ENCODE results near the gene LILRB5. TPM values are rescaled to one million over a fixed set of nuclear protein-coding genes. Genes with fewer than 3 reads are reported as not detected.
"Not testable (repeated sequence)": the region's sequence is repeated elsewhere in the genome, so short reads cannot be mapped to it uniquely, and the experiment has no call there.

The LILRB5 gene
- total and polyA plus RNA-seq, 4 donors, result 2.7 to 48.7 (median 11.7) TPM

GRCh38 chr19:54280025-54280424 lies 23.0 kb upstream of the LILRB5 start:
- H3K4me1 ChIP-seq (ENCODE audit: control insufficient read depth in 1 of 2, insufficient read depth in 2 of 2, low read length in 2 of 2); H3K36me3 ChIP-seq (ENCODE audit: control insufficient read depth in 1 of 2, insufficient read depth in 2 of 2, low read length in 1 of 2); ATAC-seq (ENCODE audit: low FRiP score); intact Hi-C loops (cut with DNase I); H3K9me3 ChIP-seq (ENCODE audit: control insufficient read depth, low read length); H3K27ac ChIP-seq (ENCODE audit: low read depth in 1 of 2, low read length in 2 of 2); DNase-seq; H3K27me3 ChIP-seq (ENCODE audit: control insufficient read depth in 1 of 2, insufficient read depth in 2 of 2, low read length in 1 of 2); H3K4me3 ChIP-seq (ENCODE audit: low read length in 2 of 2): not testable (repeated sequence)
- WGBS, 2 donors, result 44 to 48% methylated on average over 4 of the region's 4 CpGs

GRCh38 chr19:54279406-54279962 lies 22.4 kb upstream of the LILRB5 start:
- H3K27me3 ChIP-seq (ENCODE audit: control insufficient read depth in 1 of 2, insufficient read depth in 2 of 2, low read length in 1 of 2), result no peaks in the 10 kb centered on the region
- no peak for ATAC-seq (ENCODE audit: low FRiP score)
- no peak overlapping the region for H3K27ac ChIP-seq (ENCODE audit: low read depth in 1 of 2, low read length in 2 of 2)
- DNase-seq, result no peak
- no peaks in the 10 kb centered on the region for H3K9me3 ChIP-seq (ENCODE audit: control insufficient read depth, low read length)
- H3K36me3 ChIP-seq (ENCODE audit: control insufficient read depth in 1 of 2, insufficient read depth in 2 of 2, low read length in 1 of 2), result no peaks in the 10 kb centered on the region
- H3K4me1 ChIP-seq (ENCODE audit: control insufficient read depth in 1 of 2, insufficient read depth in 2 of 2, low read length in 2 of 2), result no peaks in the 10 kb centered on the region
- intact Hi-C loops (cut with DNase I), result no loop called here
- 73 to 77% methylated on average over 18 of the region's 18 CpGs for WGBS, 2 donors
- no peak overlapping the region for H3K4me3 ChIP-seq (ENCODE audit: low read length in 2 of 2)

- H3K9me3 ChIP-seq (ENCODE audit: control insufficient read depth, low read length); H3K36me3 ChIP-seq (ENCODE audit: control insufficient read depth in 1 of 2, insufficient read depth in 2 of 2, low read length in 1 of 2); H3K4me3 ChIP-seq (ENCODE audit: low read length in 2 of 2); intact Hi-C loops (cut with DNase I); ATAC-seq (ENCODE audit: low FRiP score); DNase-seq; H3K4me1 ChIP-seq (ENCODE audit: control insufficient read depth in 1 of 2, insufficient read depth in 2 of 2, low read length in 2 of 2); H3K27ac ChIP-seq (ENCODE audit: low read depth in 1 of 2, low read length in 2 of 2); H3K27me3 ChIP-seq (ENCODE audit: control insufficient read depth in 1 of 2, insufficient read depth in 2 of 2, low read length in 1 of 2): not testable (repeated sequence)
- 73% methylated on average over 14 to 15 of the region's 15 CpGs for WGBS, 2 donors
Measured at GRCh38 chr19:54278571-54279195, 21.6 kb upstream of the LILRB5 start.

GRCh38 chr19:54278056-54278455 lies 21.0 kb upstream of the LILRB5 start:
- intact Hi-C loops (cut with DNase I); H3K36me3 ChIP-seq (ENCODE audit: control insufficient read depth in 1 of 2, insufficient read depth in 2 of 2, low read length in 1 of 2); DNase-seq; H3K27me3 ChIP-seq (ENCODE audit: control insufficient read depth in 1 of 2, insufficient read depth in 2 of 2, low read length in 1 of 2); H3K9me3 ChIP-seq (ENCODE audit: control insufficient read depth, low read length); ATAC-seq (ENCODE audit: low FRiP score); H3K4me1 ChIP-seq (ENCODE audit: control insufficient read depth in 1 of 2, insufficient read depth in 2 of 2, low read length in 2 of 2); H3K27ac ChIP-seq (ENCODE audit: low read depth in 1 of 2, low read length in 2 of 2); H3K4me3 ChIP-seq (ENCODE audit: low read length in 2 of 2): not testable (repeated sequence)
- WGBS, 2 donors, result 76 to 82% methylated on average over 11 to 13 of the region's 13 CpGs

GRCh38 chr19:54277111-54277615 lies 20.1 kb upstream of the LILRB5 start:
- H3K27me3 ChIP-seq (ENCODE audit: control insufficient read depth in 1 of 2, insufficient read depth in 2 of 2, low read length in 1 of 2); H3K4me3 ChIP-seq (ENCODE audit: low read length in 2 of 2); intact Hi-C loops (cut with DNase I); H3K9me3 ChIP-seq (ENCODE audit: control insufficient read depth, low read length); H3K4me1 ChIP-seq (ENCODE audit: control insufficient read depth in 1 of 2, insufficient read depth in 2 of 2, low read length in 2 of 2); ATAC-seq (ENCODE audit: low FRiP score); DNase-seq; H3K36me3 ChIP-seq (ENCODE audit: control insufficient read depth in 1 of 2, insufficient read depth in 2 of 2, low read length in 1 of 2); H3K27ac ChIP-seq (ENCODE audit: low read depth in 1 of 2, low read length in 2 of 2): not testable (repeated sequence)
- 70 to 73% methylated on average over 13 to 15 of the region's 15 CpGs for WGBS, 2 donors

- 60 to 68% methylated on average over 8 to 9 of the region's 9 CpGs for WGBS, 2 donors
- no peaks in the 10 kb centered on the region for H3K27me3 ChIP-seq (ENCODE audit: control insufficient read depth in 1 of 2, insufficient read depth in 2 of 2, low read length in 1 of 2)
- H3K4me1 ChIP-seq (ENCODE audit: control insufficient read depth in 1 of 2, insufficient read depth in 2 of 2, low read length in 2 of 2), result no peaks in the 10 kb centered on the region
- no peak overlapping the region for H3K27ac ChIP-seq (ENCODE audit: low read depth in 1 of 2, low read length in 2 of 2)
- ATAC-seq (ENCODE audit: low FRiP score), result no peak
- no peaks in the 10 kb centered on the region for H3K9me3 ChIP-seq (ENCODE audit: control insufficient read depth, low read length)
- no peak overlapping the region for H3K4me3 ChIP-seq (ENCODE audit: low read length in 2 of 2)
- intact Hi-C loops (cut with DNase I), result no loop called here
- DNase-seq, result no peak
- H3K36me3 ChIP-seq (ENCODE audit: control insufficient read depth in 1 of 2, insufficient read depth in 2 of 2, low read length in 1 of 2), result no peaks in the 10 kb centered on the region
Measured at GRCh38 chr19:54275951-54276350, 18.9 kb upstream of the LILRB5 start.

GRCh38 chr19:54274516-54274915 lies 17.4 kb upstream of the LILRB5 start:
- H3K27me3 ChIP-seq (ENCODE audit: control insufficient read depth in 1 of 2, insufficient read depth in 2 of 2, low read length in 1 of 2); ATAC-seq (ENCODE audit: low FRiP score); H3K4me3 ChIP-seq (ENCODE audit: low read length in 2 of 2); intact Hi-C loops (cut with DNase I); H3K9me3 ChIP-seq (ENCODE audit: control insufficient read depth, low read length); H3K4me1 ChIP-seq (ENCODE audit: control insufficient read depth in 1 of 2, insufficient read depth in 2 of 2, low read length in 2 of 2); H3K36me3 ChIP-seq (ENCODE audit: control insufficient read depth in 1 of 2, insufficient read depth in 2 of 2, low read length in 1 of 2); DNase-seq; H3K27ac ChIP-seq (ENCODE audit: low read depth in 1 of 2, low read length in 2 of 2): not testable (repeated sequence)
- 49 to 64% methylated on average over 7 to 9 of the region's 9 CpGs for WGBS, 2 donors

- intact Hi-C loops (cut with DNase I), result no loop called here
- 56 to 68% methylated on average over 3 of the region's 3 CpGs for WGBS, 2 donors
- ATAC-seq (ENCODE audit: low FRiP score), result no peak
Measured at GRCh38 chr19:54273821-54274220, 16.7 kb upstream of the LILRB5 start.

GRCh38 chr19:54272181-54272580 lies 15.1 kb upstream of the LILRB5 start:
- H3K9me3 ChIP-seq (ENCODE audit: control insufficient read depth, low read length); ATAC-seq (ENCODE audit: low FRiP score); H3K36me3 ChIP-seq (ENCODE audit: control insufficient read depth in 1 of 2, insufficient read depth in 2 of 2, low read length in 1 of 2); H3K4me1 ChIP-seq (ENCODE audit: control insufficient read depth in 1 of 2, insufficient read depth in 2 of 2, low read length in 2 of 2); DNase-seq; H3K27me3 ChIP-seq (ENCODE audit: control insufficient read depth in 1 of 2, insufficient read depth in 2 of 2, low read length in 1 of 2); H3K27ac ChIP-seq (ENCODE audit: low read depth in 1 of 2, low read length in 2 of 2); H3K4me3 ChIP-seq (ENCODE audit: low read length in 2 of 2); intact Hi-C loops (cut with DNase I): not testable (repeated sequence)
- whole genome bisulfite sequencing, 2 donors, result 50 to 57% methylated on average over 5 of the region's 5 CpGs

More at GRCh38 chr19:54273821-54274220, 16.7 kb upstream of the LILRB5 start:
- no peak overlapping the region for H3K27ac ChIP-seq (ENCODE audit: low read depth in 1 of 2, low read length in 2 of 2)
- H3K4me3 ChIP-seq (ENCODE audit: low read length in 2 of 2), result no peak overlapping the region
- peaks cover 0 to 2% of the 10 kb centered on the region in 2 donors for H3K27me3 ChIP-seq (ENCODE audit: control insufficient read depth in 1 of 2, insufficient read depth in 2 of 2, low read length in 1 of 2)
- H3K36me3 ChIP-seq (ENCODE audit: control insufficient read depth in 1 of 2, insufficient read depth in 2 of 2, low read length in 1 of 2), result no peaks in the 10 kb centered on the region
- H3K4me1 ChIP-seq (ENCODE audit: control insufficient read depth in 1 of 2, insufficient read depth in 2 of 2, low read length in 2 of 2), result no peaks in the 10 kb centered on the region
- DNase-seq, result no peak
- H3K9me3 ChIP-seq (ENCODE audit: control insufficient read depth, low read length), result no peaks in the 10 kb centered on the region
